Measurements from ENCODE around the gene UNK.

The UNK gene

GRCh38 chr17:75836605-75837004, 52.0 kb downstream of the UNK start:
- no peaks in the 10 kb centered on the region for H3K4me1 ChIP-seq (ENCODE audit: low read length)
- no peak overlapping the region for H2AFZ ChIP-seq (ENCODE audit: low read depth, low read length)
- H3K9ac ChIP-seq (ENCODE audit: low read length): no peak overlapping the region
- no peak overlapping the region for H3K4me3 ChIP-seq (ENCODE audit: low read length)
- no peaks in the 10 kb centered on the region for H4K20me1 ChIP-seq (ENCODE audit: insufficient read depth, low read length)
- H3K36me3 ChIP-seq (replicated peaks; ENCODE audit: low read depth, low read length): no peaks in the 10 kb centered on the region
- H3K27me3 ChIP-seq (ENCODE audit: low read depth, low read length): no peaks in the 10 kb centered on the region
- no peaks in the 10 kb centered on the region for H3K9me3 ChIP-seq (ENCODE audit: insufficient read depth, low read length)
- H3K4me2 ChIP-seq (ENCODE audit: low read length): no peak overlapping the region
- TF ChIP-seq CTCF (IDR thresholded peaks at IDR 0.05; ENCODE audit: low read depth, low read length): no peak
- no peak for TF ChIP-seq EZH2phosphoT487 (IDR thresholded peaks at IDR 0.05; ENCODE audit: low read depth)
- H3K27ac ChIP-seq (ENCODE audit: low read length): no peak overlapping the region
- H3K79me2 ChIP-seq (ENCODE audit: low read length): no peaks in the 10 kb centered on the region

- H2AFZ ChIP-seq (ENCODE audit: low read depth, low read length): no peak overlapping the region
- no peaks in the 10 kb centered on the region for H3K9me3 ChIP-seq (ENCODE audit: insufficient read depth, low read length)
- H3K36me3 ChIP-seq (replicated peaks; ENCODE audit: low read depth, low read length): no peaks in the 10 kb centered on the region
- TF ChIP-seq EZH2phosphoT487 (IDR thresholded peaks at IDR 0.05; ENCODE audit: low read depth) (no peak), CTCF (IDR thresholded peaks at IDR 0.05; ENCODE audit: low read depth, low read length) (no peak)
- H3K4me2 ChIP-seq (ENCODE audit: low read length): no peak overlapping the region
- H3K79me2 ChIP-seq (ENCODE audit: low read length): no peaks in the 10 kb centered on the region
- no peaks in the 10 kb centered on the region for H3K27me3 ChIP-seq (ENCODE audit: low read depth, low read length)
- H3K9ac ChIP-seq (ENCODE audit: low read length): no peak overlapping the region
- H3K27ac ChIP-seq (ENCODE audit: low read length): no peak overlapping the region
- no peaks in the 10 kb centered on the region for H3K4me1 ChIP-seq (ENCODE audit: low read length)
- no peaks in the 10 kb centered on the region for H4K20me1 ChIP-seq (ENCODE audit: insufficient read depth, low read length)
- H3K4me3 ChIP-seq (ENCODE audit: low read length): no peak overlapping the region
These were observed 53.3 kb downstream of the UNK start for GRCh38 chr17:75837899-75838298.

GRCh38 chr17:75838410-75838809, 53.8 kb downstream of the UNK start:
- Histone ChIP-seq H3K4me3 (ENCODE audit: low read length) (no peak overlapping the region), H2AFZ (ENCODE audit: low read depth, low read length) (no peak overlapping the region), H3K36me3 (replicated peaks; ENCODE audit: low read depth, low read length) (no peaks in the 10 kb centered on the region), H3K9me3 (ENCODE audit: insufficient read depth, low read length) (no peaks in the 10 kb centered on the region), H3K79me2 (ENCODE audit: low read length) (no peaks in the 10 kb centered on the region), H3K27me3 (ENCODE audit: low read depth, low read length) (no peaks in the 10 kb centered on the region), H3K4me2 (ENCODE audit: low read length) (no peak overlapping the region), H4K20me1 (ENCODE audit: insufficient read depth, low read length) (no peaks in the 10 kb centered on the region), H3K9ac (ENCODE audit: low read length) (no peak overlapping the region), H3K27ac (ENCODE audit: low read length) (no peak overlapping the region), H3K4me1 (ENCODE audit: low read length) (peaks cover 4% of the 10 kb centered on the region; the same call in 1 of the 2 replicates)
- TF ChIP-seq EZH2phosphoT487 (IDR thresholded peaks at IDR 0.05; ENCODE audit: low read depth) (no peak), CTCF (IDR thresholded peaks at IDR 0.05; ENCODE audit: low read depth, low read length) (no peak)

GRCh38 chr17:75839942-75840798, 55.6 kb downstream of the UNK start:
- no peak overlapping the region for H3K9ac ChIP-seq (ENCODE audit: low read length)
- H3K36me3 ChIP-seq (replicated peaks; ENCODE audit: low read depth, low read length): no peaks in the 10 kb centered on the region
- H3K27me3 ChIP-seq (ENCODE audit: low read depth, low read length): no peaks in the 10 kb centered on the region

More at GRCh38 chr17:75839942-75840798, 55.6 kb downstream of the UNK start:
- H3K4me1 ChIP-seq (ENCODE audit: low read length): peaks cover 16% of the 10 kb centered on the region
- H3K4me3 ChIP-seq (ENCODE audit: low read length): no peak overlapping the region
- H3K4me2 ChIP-seq (ENCODE audit: low read length): no peak overlapping the region
- H2AFZ ChIP-seq (ENCODE audit: low read depth, low read length): no peak overlapping the region
- no peak for TF ChIP-seq CTCF (IDR thresholded peaks at IDR 0.05; ENCODE audit: low read depth, low read length)
- TF ChIP-seq EZH2phosphoT487 (IDR thresholded peaks at IDR 0.05; ENCODE audit: low read depth): no peak
- no peak overlapping the region for H3K27ac ChIP-seq (ENCODE audit: low read length)
- H4K20me1 ChIP-seq (ENCODE audit: insufficient read depth, low read length): no peaks in the 10 kb centered on the region
- no peaks in the 10 kb centered on the region for H3K79me2 ChIP-seq (ENCODE audit: low read length)
- H3K9me3 ChIP-seq (ENCODE audit: insufficient read depth, low read length): no peaks in the 10 kb centered on the region

Measured in OCI-LY3 (cell line).